GM19239 (cell line): ENCODE data around the gene FOXK1.
"Not testable (repeated sequence)": the region's sequence is repeated elsewhere in the genome, so short reads cannot be mapped to it uniquely, and the experiment has no call there.

ENCODE experiments used
- DNase-seq: peaks from one replicate; pipeline ENCODE4 v3.0.0; 2011; ENCODE audit warnings: low spot score; ENCODE audit not compliant: insufficient read length
- FAIRE-seq: peaks from 2 replicates; lab custom pipeline; 2011; peaks lifted over from hg19 to GRCh38; lab: Jason Lieb, UNC

The FOXK1 gene

GRCh38 chr7:4792537-4793126 is 110.5 kb downstream of the FOXK1 start:
- DNase-seq: no peak
- no peak for FAIRE-seq

GRCh38 chr7:4793385-4793993 is 111.4 kb downstream of the FOXK1 start:
- FAIRE-seq, DNase-seq: not testable (repeated sequence)

- DNase-seq, FAIRE-seq: not testable (repeated sequence)
Observed at GRCh38 chr7:4794171-4794570, 112.1 kb downstream of the FOXK1 start.

GRCh38 chr7:4794591-4795350 is 112.7 kb downstream of the FOXK1 start:
- FAIRE-seq (no peak), DNase-seq (no peak)

- no peak for FAIRE-seq
- DNase-seq: no peak
Observed at GRCh38 chr7:4796453-4796852, 114.4 kb downstream of the FOXK1 start.

- no peak for FAIRE-seq
Observed at GRCh38 chr7:4797858-4798705, 116.0 kb downstream of the FOXK1 start.

GRCh38 chr7:4798706-4799235 is 116.7 kb downstream of the FOXK1 start:
- FAIRE-seq (no peak), DNase-seq (no peak)

More at GRCh38 chr7:4797858-4798705, 116.0 kb downstream of the FOXK1 start:
- peak; percentile 97 for DNase-seq

- FAIRE-seq (no peak), DNase-seq (no peak)
Observed at GRCh38 chr7:4799508-4800268, 117.6 kb downstream of the FOXK1 start.

GRCh38 chr7:4800487-4800886 is 118.4 kb downstream of the FOXK1 start:
- no peak for FAIRE-seq
- no peak for DNase-seq

- DNase-seq (no peak), FAIRE-seq (no peak)
Observed at GRCh38 chr7:4800926-4801838, 119.1 kb downstream of the FOXK1 start.

GRCh38 chr7:4801839-4802231 is 119.7 kb downstream of the FOXK1 start:
- no peak for DNase-seq
- FAIRE-seq: no peak

- not testable (repeated sequence) for FAIRE-seq, DNase-seq
Observed at GRCh38 chr7:4802577-4802976, 120.5 kb downstream of the FOXK1 start.

GRCh38 chr7:4803397-4804241 is 121.5 kb downstream of the FOXK1 start:
- no peak for DNase-seq

GRCh38 chr7:4805110-4805983 is 123.3 kb downstream of the FOXK1 start:
- DNase-seq: no peak
- FAIRE-seq: no peak

More at GRCh38 chr7:4803397-4804241, 121.5 kb downstream of the FOXK1 start:
- no peak for FAIRE-seq

GRCh38 chr7:4805984-4806300 is 123.8 kb downstream of the FOXK1 start:
- FAIRE-seq: no peak
- DNase-seq: no peak

- DNase-seq (no peak), FAIRE-seq (no peak)
Observed at GRCh38 chr7:4806983-4807597, 125.0 kb downstream of the FOXK1 start.
